HG03108 (cell line): ENCODE data around the gene CIAO2B.

ENCODE experiments used
- ATAC-seq: cut with Tn5 transposase; IDR thresholded peaks from one replicate; pipeline ENCODE4 v1.9.1; 2021; ENCODE audit warnings: moderate library complexity; ENCODE audit not compliant: unreplicated experiment

CIAO2B gene

DNA sequence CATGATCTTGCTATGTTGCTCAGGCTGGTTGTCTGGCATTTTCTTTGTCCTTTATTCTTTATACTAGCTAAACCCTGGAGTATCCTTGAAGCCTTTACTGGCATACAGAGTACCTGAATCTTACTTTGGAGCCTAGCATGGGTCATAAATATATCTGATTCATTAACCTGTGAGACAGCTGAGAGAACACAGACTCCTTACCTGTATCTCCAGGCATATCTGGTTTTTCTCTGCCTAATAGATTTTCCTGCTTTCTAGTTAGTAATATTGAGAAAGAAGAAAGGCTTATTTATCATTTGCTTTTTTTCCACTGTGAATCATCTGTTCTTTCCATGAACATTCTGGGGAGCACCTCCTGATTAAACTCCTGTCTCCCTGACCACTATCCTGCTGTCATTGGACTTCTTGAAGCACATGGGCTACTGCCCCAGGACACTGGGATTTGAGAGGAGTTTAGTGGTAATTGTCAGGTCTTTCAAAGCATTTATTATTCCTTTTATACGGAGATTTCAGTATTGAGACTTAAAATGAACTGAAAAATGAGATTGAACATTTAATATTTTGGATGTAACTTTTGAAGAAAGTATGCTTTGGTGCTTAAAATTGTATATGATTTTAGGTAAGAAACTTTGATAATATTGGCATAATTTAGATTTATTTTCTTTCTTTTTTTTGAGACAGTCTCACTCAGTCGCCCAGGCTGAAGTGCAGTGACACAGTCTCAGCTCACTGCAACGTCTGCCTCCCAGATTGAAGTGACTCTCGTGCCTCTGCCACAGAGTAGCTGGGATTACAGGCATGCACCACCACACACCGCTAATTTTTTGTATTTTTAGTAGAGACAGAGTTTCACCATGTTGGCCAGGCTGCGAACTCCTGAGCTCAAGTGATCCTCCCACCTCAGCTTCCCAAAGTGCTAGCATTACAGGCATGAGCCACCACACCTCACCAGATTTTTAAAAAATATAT, 45.3 kb downstream of the CIAO2B start:
- no peak for ATAC-seq

DNA sequence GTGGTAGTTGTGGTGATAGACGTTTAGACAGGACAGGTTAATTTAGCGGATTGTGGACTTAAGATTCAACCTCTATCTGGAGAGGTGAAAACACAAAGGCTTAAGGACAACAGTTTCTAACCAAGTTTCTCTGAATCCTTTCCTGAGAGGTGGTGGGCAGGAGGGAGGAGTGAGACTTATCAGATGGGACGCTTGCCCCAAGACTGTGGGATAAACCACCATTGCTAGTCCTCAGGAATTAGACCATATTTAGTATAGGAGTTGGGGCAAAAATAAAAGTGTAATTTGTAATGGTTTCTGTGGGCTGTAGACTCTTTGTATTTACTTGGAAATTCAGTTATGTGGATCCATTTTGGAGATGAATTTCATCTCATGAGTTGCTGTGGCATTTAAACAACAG, 47.3 kb downstream of the CIAO2B start:
- ATAC-seq: no peak

DNA sequence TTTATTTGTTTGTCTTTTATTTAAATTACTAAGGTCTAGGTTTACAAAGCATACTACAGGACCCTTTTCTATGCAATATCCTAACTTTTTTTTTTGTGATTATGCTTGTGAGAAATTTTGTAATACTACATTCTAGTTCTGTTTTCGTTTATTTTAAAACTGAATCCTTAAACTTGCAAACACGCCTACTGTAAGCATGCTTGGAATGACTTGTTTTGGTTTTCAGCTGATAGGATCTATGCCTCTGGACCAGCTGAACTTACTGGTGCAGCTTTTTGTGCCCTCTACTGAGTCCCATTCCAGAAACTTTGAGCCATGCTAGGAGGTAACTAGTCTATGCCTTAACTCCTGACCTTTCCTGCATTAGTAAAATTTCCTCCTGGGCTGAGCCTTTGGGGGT, 47.9 kb downstream of the CIAO2B start:
- no peak for ATAC-seq

DNA sequence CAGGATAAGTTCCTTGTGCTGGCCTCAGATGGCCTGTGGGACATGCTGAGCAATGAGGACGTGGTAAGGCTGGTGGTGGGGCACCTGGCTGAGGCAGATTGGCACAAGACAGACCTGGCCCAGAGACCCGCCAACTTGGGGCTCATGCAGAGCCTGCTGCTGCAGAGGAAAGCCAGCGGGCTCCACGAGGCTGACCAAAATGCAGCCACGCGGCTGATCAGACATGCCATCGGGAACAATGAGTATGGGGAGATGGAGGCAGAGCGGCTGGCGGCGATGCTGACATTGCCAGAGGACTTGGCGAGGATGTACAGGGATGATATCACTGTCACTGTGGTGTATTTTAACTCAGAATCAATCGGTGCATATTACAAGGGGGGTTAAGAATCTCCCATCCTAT, 48.7 kb downstream of the CIAO2B start:
- no peak for ATAC-seq

DNA sequence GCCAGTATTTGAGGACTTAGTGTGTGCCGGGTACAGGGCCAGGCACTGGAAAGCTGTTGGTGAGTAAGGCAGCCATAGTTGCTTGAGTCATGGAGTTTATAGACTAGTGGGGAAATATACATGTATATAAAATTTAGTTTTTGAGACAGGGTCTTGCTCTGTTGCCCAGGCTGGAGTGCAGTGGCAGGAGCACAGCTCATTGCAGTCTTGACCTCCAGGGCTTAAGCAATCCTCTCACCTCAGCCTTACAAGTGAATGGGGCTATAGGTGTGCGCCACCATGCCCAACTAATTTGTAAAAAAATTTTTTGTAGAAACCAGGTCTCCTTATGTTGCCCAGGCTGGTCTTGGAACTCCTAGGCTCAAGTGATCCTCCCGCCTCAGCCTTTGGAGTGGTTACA, 51.5 kb downstream of the CIAO2B start:
- ATAC-seq: no peak
